ENCODE results near the gene SLC35G4.

The SLC35G4 gene

GRCh38 chr18:11581286-11581685 is 28.1 kb upstream of the SLC35G4 start:
- POLR2A ChIA-PET = no interaction called here
- TF ChIP-seq CTCF (IDR thresholded peaks at IDR 0.05; ENCODE audit: control extremely low read depth, extremely low read depth, low read depth, missing control alignments) = no peak
- CTCF ChIA-PET = interaction anchor here (1.0 to 5.1 kb wide), 3 partner anchors 10 to 28 kb away, joined by 3 to 19 read pairs (median 4); no protein-coding TSS in a partner anchor
- DNase-seq (ENCODE audit: extremely low spot score) = no peak

- ChIA-PET CTCF (no interaction called here), POLR2A (no interaction called here)
- TF ChIP-seq CTCF (IDR thresholded peaks at IDR 0.05; ENCODE audit: control extremely low read depth, extremely low read depth, low read depth, missing control alignments) = no peak
Observed at GRCh38 chr18:11585596-11585995, 23.8 kb upstream of the SLC35G4 start.

DNA sequence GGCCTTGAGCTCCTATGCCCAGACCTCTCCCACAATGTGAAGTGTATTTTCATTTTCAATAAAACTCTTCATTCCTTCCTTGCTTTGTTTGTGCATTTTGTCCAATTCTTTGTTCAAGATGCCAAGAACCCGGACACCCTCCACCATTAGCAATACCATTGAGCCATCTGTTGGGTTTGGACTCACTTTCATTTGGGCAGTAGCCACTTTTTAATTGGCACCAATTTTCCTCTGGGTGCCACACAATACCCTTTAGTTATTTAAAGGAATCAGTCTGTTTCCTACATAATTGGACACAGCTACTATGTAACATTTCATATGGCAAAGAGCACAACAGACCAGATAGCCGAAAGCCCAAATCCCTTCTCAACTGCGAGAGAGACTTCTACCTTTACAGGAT is 22.5 kb upstream of the SLC35G4 start:
- ChIA-PET POLR2A (no interaction called here), CTCF (no interaction called here)
- no peak for DNase-seq (ENCODE audit: extremely low spot score)
- no peak for TF ChIP-seq CTCF (IDR thresholded peaks at IDR 0.05; ENCODE audit: control extremely low read depth, extremely low read depth, low read depth, missing control alignments)

More at GRCh38 chr18:11585596-11585995, 23.8 kb upstream of the SLC35G4 start:
- DNase-seq (ENCODE audit: extremely low spot score) = no peak

- ChIA-PET POLR2A (no interaction called here), CTCF (interaction anchor here (1.8 kb wide), 1 partner anchor 18 kb away, joined by 4 read pairs; no protein-coding TSS in a partner anchor)
- no peak for DNase-seq (ENCODE audit: extremely low spot score)
- no peak for TF ChIP-seq CTCF (IDR thresholded peaks at IDR 0.05; ENCODE audit: control extremely low read depth, extremely low read depth, low read depth, missing control alignments)
Observed at GRCh38 chr18:11587432-11587831, 22.0 kb upstream of the SLC35G4 start.

- POLR2A ChIA-PET = no interaction called here
- no peak for TF ChIP-seq CTCF (IDR thresholded peaks at IDR 0.05; ENCODE audit: control extremely low read depth, extremely low read depth, low read depth, missing control alignments)
- DNase-seq (ENCODE audit: extremely low spot score) = no peak
- CTCF ChIA-PET = interaction anchor here (1.8 kb wide), 1 partner anchor 18 kb away, joined by 4 read pairs; no protein-coding TSS in a partner anchor
Observed at GRCh38 chr18:11587846-11588245, 21.6 kb upstream of the SLC35G4 start.

GRCh38 chr18:11591957-11592356 is 17.4 kb upstream of the SLC35G4 start:
- CTCF ChIA-PET = no interaction called here
- no peak for DNase-seq (ENCODE audit: extremely low spot score)
- TF ChIP-seq CTCF (IDR thresholded peaks at IDR 0.05; ENCODE audit: control extremely low read depth, extremely low read depth, low read depth, missing control alignments) = peak; percentile 1
- POLR2A ChIA-PET = no interaction called here

DNA sequence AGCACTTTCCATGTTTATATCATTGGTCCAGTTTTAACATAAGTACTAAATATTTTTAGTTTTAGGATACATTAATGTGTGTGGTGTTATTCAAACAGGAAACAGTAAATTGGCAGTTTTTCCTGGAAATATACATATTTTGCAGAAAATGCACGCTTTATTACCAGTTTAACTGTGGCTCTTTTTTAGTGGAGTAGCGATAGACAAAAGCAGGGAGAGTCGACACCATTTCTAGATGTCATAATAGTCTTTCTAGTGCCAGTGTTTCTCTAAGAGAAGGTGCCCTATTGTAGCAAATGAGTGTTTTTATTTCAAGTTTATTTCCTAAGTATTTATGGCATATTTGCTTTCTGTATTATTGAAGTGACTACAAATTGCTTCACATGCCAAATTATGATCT is 9.1 kb upstream of the SLC35G4 start:
- DNase-seq (ENCODE audit: extremely low spot score) = no peak
- CTCF ChIA-PET = no interaction called here

More for the DNA sequence above, 9.1 kb upstream of the SLC35G4 start:
- POLR2A ChIA-PET = no interaction called here
- no peak for TF ChIP-seq CTCF (IDR thresholded peaks at IDR 0.05; ENCODE audit: control extremely low read depth, extremely low read depth, low read depth, missing control alignments)

Data from GM10248 (cell line).